ENCODE data around the gene CKB. TPM values are rescaled to one million over a fixed set of nuclear protein-coding genes. Genes with fewer than 3 reads are reported as not detected.

Gene CKB
- total and polyA plus RNA-seq, 9 of the 15 experiments (the other 6 are each of a cell fraction or from before 2014, with no cell fraction given): 23.9 to 692 (median 132) TPM

DNA sequence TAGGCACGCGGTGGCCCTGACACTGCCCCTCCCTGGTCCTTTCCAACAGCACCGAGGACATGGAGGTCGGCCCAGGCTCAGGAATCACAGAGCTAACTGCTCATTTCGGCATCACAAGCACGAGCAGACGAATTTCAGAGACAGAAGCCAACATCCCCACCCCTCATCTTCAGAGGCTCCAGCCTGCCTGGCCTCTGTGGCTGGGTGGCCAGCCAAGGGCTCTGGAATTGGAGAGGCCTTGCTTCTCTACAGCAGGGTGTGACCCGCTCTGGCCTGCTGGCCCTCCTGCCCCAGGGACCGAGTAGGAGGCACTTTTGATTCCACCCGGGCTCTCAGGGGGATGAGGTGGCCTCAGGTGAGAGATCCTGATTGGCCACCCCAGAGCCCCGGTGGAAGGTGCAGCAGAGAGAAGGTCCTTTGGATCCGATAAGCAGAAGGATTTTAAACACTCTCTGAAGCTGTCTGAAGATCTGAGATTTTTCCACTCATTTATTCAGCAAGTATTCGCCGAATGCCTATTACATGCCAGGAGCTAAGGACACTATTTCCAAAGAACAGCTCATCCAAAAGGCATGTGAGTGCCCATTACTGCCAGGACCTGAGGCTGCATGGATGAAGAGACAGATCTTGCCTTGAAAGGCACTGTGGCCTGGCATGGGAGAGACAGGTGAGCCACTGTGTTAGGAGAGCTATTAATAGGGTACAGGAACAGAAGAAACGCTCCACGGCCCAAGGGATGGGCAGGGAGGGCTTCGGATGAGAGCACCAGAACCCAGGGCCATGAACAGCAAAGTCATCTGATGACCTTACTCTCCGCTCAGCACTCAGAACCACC, 29.6 kb upstream of the CKB start:
- ChIA-PET CTCF (ENCODE audit: low intra/inter-chr PET ratio) (no interaction called here), POLR2A (interaction anchor here (0.5 kb wide), 1 partner anchor 217 kb away, joined by 3 read pairs; no protein-coding TSS in a partner anchor)
- H3K27me3 ChIP-seq (ENCODE audit: control insufficient read depth in 2 of 2, insufficient read depth in 2 of 2, low read length in 2 of 2): no peaks in the 10 kb centered on the region
- peaks cover 2 to 51% of the 10 kb centered on the region in 2 experiments; a peak in 4 of 5 replicates for H3K4me1 ChIP-seq (replicated peaks in 1 of 2; ENCODE audit: control insufficient read depth in 2 of 2, insufficient read depth in 2 of 2, low read length in 2 of 2)
- H3K4me3 ChIP-seq: no peak overlapping the region
- DNase-seq (ENCODE audit: extremely low read depth in 1 of 4, low spot score in 3 of 4) (no peak), FAIRE-seq (no peak), ATAC-seq (no peak)
- H3K79me2 ChIP-seq (ENCODE audit: control insufficient read depth, insufficient read depth, low read length): no peaks in the 10 kb centered on the region
- TF ChIP-seq, protein P1, sequence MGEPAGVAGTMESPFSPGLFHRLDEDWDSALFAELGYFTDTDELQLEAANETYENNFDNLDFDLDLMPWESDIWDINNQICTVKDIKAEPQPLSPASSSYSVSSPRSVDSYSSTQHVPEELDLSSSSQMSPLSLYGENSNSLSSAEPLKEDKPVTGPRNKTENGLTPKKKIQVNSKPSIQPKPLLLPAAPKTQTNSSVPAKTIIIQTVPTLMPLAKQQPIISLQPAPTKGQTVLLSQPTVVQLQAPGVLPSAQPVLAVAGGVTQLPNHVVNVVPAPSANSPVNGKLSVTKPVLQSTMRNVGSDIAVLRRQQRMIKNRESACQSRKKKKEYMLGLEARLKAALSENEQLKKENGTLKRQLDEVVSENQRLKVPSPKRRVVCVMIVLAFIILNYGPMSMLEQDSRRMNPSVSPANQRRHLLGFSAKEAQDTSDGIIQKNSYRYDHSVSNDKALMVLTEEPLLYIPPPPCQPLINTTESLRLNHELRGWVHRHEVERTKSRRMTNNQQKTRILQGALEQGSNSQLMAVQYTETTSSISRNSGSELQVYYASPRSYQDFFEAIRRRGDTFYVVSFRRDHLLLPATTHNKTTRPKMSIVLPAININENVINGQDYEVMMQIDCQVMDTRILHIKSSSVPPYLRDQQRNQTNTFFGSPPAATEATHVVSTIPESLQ (CRISPR knock-in tag; IDR thresholded peaks at IDR 0.05): no peak
- TF ChIP-seq SMARCC2 (IDR thresholded peaks at IDR 0.05; ENCODE audit: low read depth) (no peak), ETV1 (tag; conservative IDR thresholded peaks at IDR 0.05; ENCODE audit: low read depth) (no peak), CBFA2T3 (IDR thresholded peaks at IDR 0.05) (no peak), RB1 (IDR thresholded peaks at IDR 0.05; ENCODE audit: low read depth) (no peak), ZNF140 (CRISPR knock-in tag; IDR thresholded peaks at IDR 0.05) (no peak), BRD4 (IDR thresholded peaks at IDR 0.05) (no peak), MYBL2 (IDR thresholded peaks at IDR 0.05; ENCODE audit: low read depth) (no peak), MYBL2 (CRISPR knock-in tag; IDR thresholded peaks at IDR 0.05; ENCODE audit: borderline replicate concordance) (no peak), MCM2 (IDR thresholded peaks at IDR 0.05; ENCODE audit: low read depth) (no peak), ZBED1 (IDR thresholded peaks at IDR 0.05) (no peak)
- TF ChIP-seq, protein P2, sequence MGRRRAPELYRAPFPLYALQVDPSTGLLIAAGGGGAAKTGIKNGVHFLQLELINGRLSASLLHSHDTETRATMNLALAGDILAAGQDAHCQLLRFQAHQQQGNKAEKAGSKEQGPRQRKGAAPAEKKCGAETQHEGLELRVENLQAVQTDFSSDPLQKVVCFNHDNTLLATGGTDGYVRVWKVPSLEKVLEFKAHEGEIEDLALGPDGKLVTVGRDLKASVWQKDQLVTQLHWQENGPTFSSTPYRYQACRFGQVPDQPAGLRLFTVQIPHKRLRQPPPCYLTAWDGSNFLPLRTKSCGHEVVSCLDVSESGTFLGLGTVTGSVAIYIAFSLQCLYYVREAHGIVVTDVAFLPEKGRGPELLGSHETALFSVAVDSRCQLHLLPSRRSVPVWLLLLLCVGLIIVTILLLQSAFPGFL (CRISPR knock-in tag; IDR thresholded peaks at IDR 0.05): no peak
- TF ChIP-seq, protein P3, sequence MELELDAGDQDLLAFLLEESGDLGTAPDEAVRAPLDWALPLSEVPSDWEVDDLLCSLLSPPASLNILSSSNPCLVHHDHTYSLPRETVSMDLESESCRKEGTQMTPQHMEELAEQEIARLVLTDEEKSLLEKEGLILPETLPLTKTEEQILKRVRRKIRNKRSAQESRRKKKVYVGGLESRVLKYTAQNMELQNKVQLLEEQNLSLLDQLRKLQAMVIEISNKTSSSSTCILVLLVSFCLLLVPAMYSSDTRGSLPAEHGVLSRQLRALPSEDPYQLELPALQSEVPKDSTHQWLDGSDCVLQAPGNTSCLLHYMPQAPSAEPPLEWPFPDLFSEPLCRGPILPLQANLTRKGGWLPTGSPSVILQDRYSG (tag; conservative IDR thresholded peaks at IDR 0.05; ENCODE audit: low read depth): no peak
- TF ChIP-seq, protein P4, sequence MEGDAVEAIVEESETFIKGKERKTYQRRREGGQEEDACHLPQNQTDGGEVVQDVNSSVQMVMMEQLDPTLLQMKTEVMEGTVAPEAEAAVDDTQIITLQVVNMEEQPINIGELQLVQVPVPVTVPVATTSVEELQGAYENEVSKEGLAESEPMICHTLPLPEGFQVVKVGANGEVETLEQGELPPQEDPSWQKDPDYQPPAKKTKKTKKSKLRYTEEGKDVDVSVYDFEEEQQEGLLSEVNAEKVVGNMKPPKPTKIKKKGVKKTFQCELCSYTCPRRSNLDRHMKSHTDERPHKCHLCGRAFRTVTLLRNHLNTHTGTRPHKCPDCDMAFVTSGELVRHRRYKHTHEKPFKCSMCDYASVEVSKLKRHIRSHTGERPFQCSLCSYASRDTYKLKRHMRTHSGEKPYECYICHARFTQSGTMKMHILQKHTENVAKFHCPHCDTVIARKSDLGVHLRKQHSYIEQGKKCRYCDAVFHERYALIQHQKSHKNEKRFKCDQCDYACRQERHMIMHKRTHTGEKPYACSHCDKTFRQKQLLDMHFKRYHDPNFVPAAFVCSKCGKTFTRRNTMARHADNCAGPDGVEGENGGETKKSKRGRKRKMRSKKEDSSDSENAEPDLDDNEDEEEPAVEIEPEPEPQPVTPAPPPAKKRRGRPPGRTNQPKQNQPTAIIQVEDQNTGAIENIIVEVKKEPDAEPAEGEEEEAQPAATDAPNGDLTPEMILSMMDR (IDR thresholded peaks at IDR 0.05 in 2 of 3, conservative IDR thresholded peaks at IDR 0.05 in 1 of 3; ENCODE audit: insufficient read depth in 2 of 3, low read depth in 1 of 3, low read length in 3 of 3): no peak
- H2AFZ ChIP-seq (ENCODE audit: low read depth, low read length): no peak overlapping the region
- no peak overlapping the region for H3K9ac ChIP-seq (ENCODE audit: insufficient read depth in 1 of 2, low read depth in 2 of 2, low read length in 2 of 2)
- intact Hi-C loops (cut with micrococcal nuclease) (no loop called here), in situ Hi-C loops (cut with MboI) (no loop called here)
- peaks cover 4% of the 10 kb centered on the region; the same call in 1 of the 3 replicates for H3K36me3 ChIP-seq (ENCODE audit: control insufficient read depth, insufficient read depth, low read length)
- no peaks in the 10 kb centered on the region for H3K9me3 ChIP-seq (replicated peaks; ENCODE audit: control insufficient read depth, insufficient read depth, low read depth, low read length)
- no TSS peak for BruUV-seq (replicated peaks)
- no peaks in the 10 kb centered on the region for H3K9me1 ChIP-seq (ENCODE audit: control insufficient read depth, insufficient read depth, low read length)
- H3K4me2 ChIP-seq (ENCODE audit: insufficient read depth, low read length): no peak overlapping the region
- 37% methylated on average over 17 of the region's 18 CpGs for whole genome bisulfite sequencing (ENCODE audit: insufficient coverage, low coverage, missing lambda C conversion rate)
- no peak overlapping the region for H3K27ac ChIP-seq (ENCODE audit: extremely low read depth, low read depth, low read length)
- no peaks in the 10 kb centered on the region; the same call in 1 of the 2 replicates for H4K20me1 ChIP-seq (replicated peaks; ENCODE audit: control insufficient read depth, insufficient read depth, low read length)
